K562 (cell line): ENCODE measurements around the gene ALDH9A1. TPM values are rescaled to one million over a fixed set of nuclear protein-coding genes. Genes with fewer than 3 reads are reported as not detected.
A peak's percentile ranks its signal among the peaks of the same experiment; 100 is the strongest.

Experiments
- ATAC-seq: fragments of 200-7000 bp; cut with Tn5 transposase; 3 replicates; pipeline ENCODE4 v1.9.1; 2020; ENCODE audit warnings: moderate library complexity
- BruUV-seq: library from RNA; stranded (reverse); fragments of 400-500 nt; replicated peaks from 2 replicates; lab custom pipeline; 2021; lab: Mats Ljungman, UMichigan
- CTCF ChIA-PET: fragments of 300-600 bp; formaldehyde crosslinking; extraction: SDS; loops from one replicate; lab custom pipeline; 2021; ENCODE audit warnings: low intra/inter-chr PET ratio; lab: Yijun Ruan, JAX
- POLR2A ChIA-PET: fragments of 300-600, 350-650 bp; sonication (Branson Sonifier 250); formaldehyde crosslinking; extraction: SDS; loops from one replicate; lab custom pipeline; 2021; ENCODE audit warnings: antibody characterized with exemption, inconsistent platforms; lab: Yijun Ruan, JAX
- DNase-seq, 4 experiments: peaks; one replicate each; pipeline versions ENCODE4 v3.0.0 to v3.0.0-alpha.2; 2011 to 2018; ENCODE audit warnings: low spot score in 3 of 4, mixed read lengths in 3 of 4; ENCODE audit errors: extremely low read depth in 1 of 4
- FAIRE-seq: peaks from 2 replicates; lab custom pipeline; 2011; peaks lifted over from hg19 to GRCh38; lab: Jason Lieb, UNC
- H2AFZ ChIP-seq: 2 replicates; pipeline ENCODE4 v1.6.0; 2011; ENCODE audit warnings: low read depth, low read length, control low read depth, inconsistent platforms
- H3K27ac ChIP-seq: fragments of 200-600 bp; 3 replicates; pipeline ENCODE4 v1.8.0; 2011; ENCODE audit warnings: low read depth, mild to moderate bottlenecking, control low read depth, inconsistent platforms, low read length, moderate library complexity, mixed read lengths; ENCODE audit errors: extremely low read depth
- H3K27me3 ChIP-seq, 2 experiments: fragments of 300-600 bp in 1 of 2; 2 replicates in 1 of 2; 3 replicates in 1 of 2; pipeline versions ENCODE4 v1.6.0 to v1.8.0; 2011; ENCODE audit warnings: inconsistent platforms in 2 of 2, low read length in 2 of 2, mild to moderate bottlenecking in 1 of 2, mixed read lengths in 1 of 2, moderate library complexity in 1 of 2; ENCODE audit not compliant: control insufficient read depth in 2 of 2, insufficient read depth in 2 of 2
- H3K36me3 ChIP-seq: fragments of 300-600 bp; 3 replicates; pipeline ENCODE4 v1.8.0; 2011; ENCODE audit warnings: mild to moderate bottlenecking, low read length, inconsistent platforms; ENCODE audit not compliant: control insufficient read depth, insufficient read depth
- H3K4me1 ChIP-seq, 2 experiments: fragments of 200-600 bp in 1 of 2; replicated peaks in 1 of 2; 2 replicates in 1 of 2; 3 replicates in 1 of 2; pipeline versions ENCODE4 v1.5.1 to v1.8.0; 2011; ENCODE audit warnings: inconsistent platforms in 2 of 2, low read length in 2 of 2, mild to moderate bottlenecking in 1 of 2, mixed read lengths in 1 of 2, moderate library complexity in 1 of 2; ENCODE audit not compliant: control insufficient read depth in 2 of 2, insufficient read depth in 2 of 2
- H3K4me2 ChIP-seq: 2 replicates; pipeline ENCODE4 v1.6.1; 2011; ENCODE audit warnings: low read length, control low read depth, inconsistent platforms, mixed read lengths; ENCODE audit not compliant: insufficient read depth
- H3K4me3 ChIP-seq: fragments of 200-600 bp; sonication (generic), shearing (Covaris generic); 2 replicates; pipeline ENCODE4 v1.5.1; 2016; ENCODE audit warnings: control low read depth, inconsistent platforms
- H3K79me2 ChIP-seq: fragments of 200-600 bp; 3 replicates; pipeline ENCODE4 v1.8.0; 2011; ENCODE audit warnings: low read length, inconsistent platforms; ENCODE audit not compliant: control insufficient read depth, insufficient read depth
- H3K9ac ChIP-seq, 2 experiments: 2 replicates each; pipeline versions ENCODE4 v1.6.0 to v1.6.1; 2011; ENCODE audit warnings: low read depth in 2 of 2, low read length in 2 of 2, control low read depth in 1 of 2, inconsistent platforms in 1 of 2, mild to moderate bottlenecking in 1 of 2, mixed read lengths in 1 of 2; ENCODE audit not compliant: insufficient read depth in 1 of 2
- H3K9me1 ChIP-seq: one replicate; pipeline ENCODE4 v1.6.0; 2011; ENCODE audit warnings: inconsistent platforms, mild to moderate bottlenecking, low read length, moderate library complexity; ENCODE audit not compliant: control insufficient read depth, insufficient read depth
- H3K9me3 ChIP-seq: replicated peaks from 2 replicates; pipeline ENCODE4 v1.5.1; 2011; ENCODE audit warnings: low read depth, low read length, inconsistent platforms; ENCODE audit not compliant: control insufficient read depth, insufficient read depth
- H4K20me1 ChIP-seq: replicated peaks from 2 replicates; pipeline ENCODE4 v1.6.1; 2011; ENCODE audit warnings: low read length, inconsistent platforms, mixed read lengths; ENCODE audit not compliant: control insufficient read depth, insufficient read depth
- KAT8 ChIP-seq: fragments of 450-650 bp; IDR thresholded peaks from 2 replicates; pipeline ENCODE4 v1.6.1; 2016; ENCODE audit warnings: low read depth, mild to moderate bottlenecking
- KLF10 ChIP-seq: fragments of 250-450 bp; sonication (Bioruptor Pico); IDR thresholded peaks from 2 replicates; pipeline ENCODE4 v1.6.1; 2021; ENCODE audit warnings: matching md5 sums
- PRMT5 ChIP-seq: sonication (generic); formaldehyde crosslinking; IDR thresholded peaks from 2 replicates; pipeline ENCODE4 v1.5.0; 2020; ENCODE audit warnings: missing genetic modification reagents
- RBM15 ChIP-seq: fragments of 200-400 bp; formaldehyde crosslinking; IDR thresholded peaks from 2 replicates; pipeline ENCODE4 v1.6.1; 2018; ENCODE audit warnings: mild to moderate bottlenecking, low read length, moderate library complexity; ENCODE audit not compliant: insufficient read depth
- SNIP1 ChIP-seq: fragments of 450-650 bp; IDR thresholded peaks from 2 replicates; pipeline ENCODE4 v1.7.1; 2017; ENCODE audit warnings: low read depth, mild to moderate bottlenecking
- TARDBP ChIP-seq: fragments of 450-650 bp; IDR thresholded peaks from 2 replicates; pipeline ENCODE4 v1.6.1; 2016
- ZBTB43 ChIP-seq: sonication (generic); formaldehyde crosslinking; IDR thresholded peaks from 2 replicates; pipeline ENCODE4 v1.8.0; 2023; ENCODE audit warnings: mild to moderate bottlenecking, missing genetic modification reagents
- ZC3H11A ChIP-seq: IDR thresholded peaks from 2 replicates; pipeline ENCODE4 v1.6.1; 2012; ENCODE audit warnings: low read depth, low read length, improper control_type of control experiment
- ZNF253 ChIP-seq: fragments of 250-450 bp; sonication (Bioruptor Pico); conservative IDR thresholded peaks from 2 replicates; pipeline ENCODE4 v1.6.1; 2021; ENCODE audit warnings: mild to moderate bottlenecking
- ZNF395 ChIP-seq: fragments of 200-800 bp; sonication (Bioruptor generic); IDR thresholded peaks from 2 replicates; pipeline ENCODE4 v1.6.1; 2017; ENCODE audit warnings: missing genetic modification characterization, missing compliant biosample characterization
- ZNF586 ChIP-seq: fragments of 450-650 bp; formaldehyde crosslinking; conservative IDR thresholded peaks from 2 replicates; pipeline ENCODE4 v1.4.0; 2020; ENCODE audit warnings: mild to moderate bottlenecking, moderate library complexity
- WGBS: fragments of 100-300 bp; shearing (Covaris generic); methylation state at CpG from one replicate; pipeline ENCODE4 v1.1.6; 2016; ENCODE audit warnings: low coverage, mixed read lengths; ENCODE audit not compliant: insufficient coverage; ENCODE audit errors: missing lambda C conversion rate; 5-methylcytosine and 5-hydroxymethylcytosine counted together
- in situ Hi-C: fragments of 300-500 bp; cut with MboI; formaldehyde crosslinking; loops from 4 replicates; pipeline ENCODE4 v1.15.0; 2018; ENCODE audit warnings: inconsistent platforms, mixed read lengths
- intact Hi-C: fragments of 100-400 bp; cut with micrococcal nuclease; formaldehyde crosslinking; loops from 2 replicates; pipeline ENCODE4 v1.14.2; 2022
- polyA plus RNA-seq, 8 experiments: library from polyadenylated mRNA; depleted of rRNA in 4 of 8; stranded (reverse) in 5 of 8; unstranded in 3 of 8; fragments of >200 nt; fragmentation: Nextera tagmentation in 2 of 8; fragmentation: Illumina TruSeq in 1 of 8; extraction: Ambion mirVana in 2 of 8; extraction: Trizol in 1 of 8; gene quantifications; 2 replicates each; pipeline versions ENCODE4 v1.2.1 to v1.2.3, GENCODE V29; 2011 to 2014; ENCODE audit warnings: inconsistent platforms in 1 of 8, missing spikeins in 1 of 8
- total RNA-seq, 7 experiments: library from RNA; depleted of rRNA in 6 of 7; stranded (reverse); fragments of >200 nt in 6 of 7; fragmentation: Illumina TruSeq in 2 of 7; extraction: Trizol in 2 of 7; gene quantifications; 2 replicates each; pipeline versions ENCODE4 v1.2.1 to v1.2.3, GENCODE V29; 2011 to 2021; ENCODE audit warnings: low replicate concordance in 1 of 7
- TF ChIP-seq, protein P1 (sequence below): fragments of 150-350 bp; IDR thresholded peaks from 2 replicates; pipeline ENCODE4 v1.6.1; 2014; ENCODE audit warnings: low read depth, mild to moderate bottlenecking, low read length, borderline replicate concordance
- TF ChIP-seq, protein P2 (sequence below): fragments of 450-650 bp; conservative IDR thresholded peaks from 2 replicates; pipeline ENCODE4 v1.6.1; 2016; ENCODE audit warnings: missing genetic modification characterization, low read depth, mild to moderate bottlenecking, missing compliant biosample characterization, moderate library complexity
- TF ChIP-seq, protein P3 (sequence below), 2 experiments: fragments of 250-450 bp in 1 of 2; fragments of 450-650 bp in 1 of 2; sonication (Bioruptor Pico) in 1 of 2; IDR thresholded peaks; 2 replicates each; pipeline versions ENCODE4 v1.6.1 to v1.8.0; 2016 to 2021; ENCODE audit warnings: mild to moderate bottlenecking in 2 of 2, moderate library complexity in 2 of 2, missing compliant biosample characterization in 1 of 2, missing genetic modification characterization in 1 of 2

Gene ALDH9A1
- total and polyA plus RNA-seq, 9 of the 15 experiments (the other 6 are each of a cell fraction or from before 2014, with no cell fraction given) = 26.5 to 54.3 (median 39.2) TPM

GRCh38 chr1:165707984-165708706 is 9.8 kb upstream of the ALDH9A1 start:
- Histone ChIP-seq H3K9ac (no peak overlapping the region), H3K4me1 (no peaks in the 10 kb centered on the region), H3K36me3 (no peaks in the 10 kb centered on the region), H3K4me2 (no peak overlapping the region), H3K27ac (no peak overlapping the region), H3K27me3 (peaks cover 27 to 31% of the 10 kb centered on the region in 2 experiments), H3K9me1 (no peaks in the 10 kb centered on the region), H3K4me3 (no peak overlapping the region), H3K9me3 (no peaks in the 10 kb centered on the region), H3K79me2 (no peaks in the 10 kb centered on the region), H4K20me1 (no peaks in the 10 kb centered on the region), H2AFZ (no peak overlapping the region)
- WGBS = 2% methylated on average over 11 of the region's 11 CpGs
- FAIRE-seq (no peak), ATAC-seq (peak; percentile 53), DNase-seq (no peak)
- no TSS peak for BruUV-seq
- POLR2A ChIA-PET = interaction anchor here (0.6 to 1.4 kb wide), 3 partner anchors 11 to 215 kb away, joined by 3 to 5 read pairs (median 4); no protein-coding TSS in a partner anchor
- CTCF ChIA-PET = no interaction called here
- intact Hi-C loops (no loop called here), in situ Hi-C loops (no loop called here)
- TF ChIP-seq SNIP1 (no peak), RBM15 (no peak), KLF10 (no peak), ZBTB43 (no peak), ZNF395 (CRISPR knock-in tag) (no peak), PRMT5 (no peak), ZNF586 (CRISPR knock-in tag) (no peak), ZNF253 (no peak), ZC3H11A (no peak), TARDBP (no peak), KAT8 (no peak)
- TF ChIP-seq, protein P1, sequence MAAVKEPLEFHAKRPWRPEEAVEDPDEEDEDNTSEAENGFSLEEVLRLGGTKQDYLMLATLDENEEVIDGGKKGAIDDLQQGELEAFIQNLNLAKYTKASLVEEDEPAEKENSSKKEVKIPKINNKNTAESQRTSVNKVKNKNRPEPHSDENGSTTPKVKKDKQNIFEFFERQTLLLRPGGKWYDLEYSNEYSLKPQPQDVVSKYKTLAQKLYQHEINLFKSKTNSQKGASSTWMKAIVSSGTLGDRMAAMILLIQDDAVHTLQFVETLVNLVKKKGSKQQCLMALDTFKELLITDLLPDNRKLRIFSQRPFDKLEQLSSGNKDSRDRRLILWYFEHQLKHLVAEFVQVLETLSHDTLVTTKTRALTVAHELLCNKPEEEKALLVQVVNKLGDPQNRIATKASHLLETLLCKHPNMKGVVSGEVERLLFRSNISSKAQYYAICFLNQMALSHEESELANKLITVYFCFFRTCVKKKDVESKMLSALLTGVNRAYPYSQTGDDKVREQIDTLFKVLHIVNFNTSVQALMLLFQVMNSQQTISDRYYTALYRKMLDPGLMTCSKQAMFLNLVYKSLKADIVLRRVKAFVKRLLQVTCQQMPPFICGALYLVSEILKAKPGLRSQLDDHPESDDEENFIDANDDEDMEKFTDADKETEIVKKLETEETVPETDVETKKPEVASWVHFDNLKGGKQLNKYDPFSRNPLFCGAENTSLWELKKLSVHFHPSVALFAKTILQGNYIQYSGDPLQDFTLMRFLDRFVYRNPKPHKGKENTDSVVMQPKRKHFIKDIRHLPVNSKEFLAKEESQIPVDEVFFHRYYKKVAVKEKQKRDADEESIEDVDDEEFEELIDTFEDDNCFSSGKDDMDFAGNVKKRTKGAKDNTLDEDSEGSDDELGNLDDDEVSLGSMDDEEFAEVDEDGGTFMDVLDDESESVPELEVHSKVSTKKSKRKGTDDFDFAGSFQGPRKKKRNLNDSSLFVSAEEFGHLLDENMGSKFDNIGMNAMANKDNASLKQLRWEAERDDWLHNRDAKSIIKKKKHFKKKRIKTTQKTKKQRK = no peak
- TF ChIP-seq, protein P2, sequence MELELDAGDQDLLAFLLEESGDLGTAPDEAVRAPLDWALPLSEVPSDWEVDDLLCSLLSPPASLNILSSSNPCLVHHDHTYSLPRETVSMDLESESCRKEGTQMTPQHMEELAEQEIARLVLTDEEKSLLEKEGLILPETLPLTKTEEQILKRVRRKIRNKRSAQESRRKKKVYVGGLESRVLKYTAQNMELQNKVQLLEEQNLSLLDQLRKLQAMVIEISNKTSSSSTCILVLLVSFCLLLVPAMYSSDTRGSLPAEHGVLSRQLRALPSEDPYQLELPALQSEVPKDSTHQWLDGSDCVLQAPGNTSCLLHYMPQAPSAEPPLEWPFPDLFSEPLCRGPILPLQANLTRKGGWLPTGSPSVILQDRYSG (tag) = no peak
- TF ChIP-seq, protein P3, sequence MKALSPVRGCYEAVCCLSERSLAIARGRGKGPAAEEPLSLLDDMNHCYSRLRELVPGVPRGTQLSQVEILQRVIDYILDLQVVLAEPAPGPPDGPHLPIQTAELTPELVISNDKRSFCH (CRISPR knock-in tag; IDR thresholded peaks at IDR 0.05) = no peak
- TF ChIP-seq, protein P3 (tag; IDR thresholded peaks at IDR 0.05) = no peak
